ENCODE data around the gene GXYLT2.

GRCh38 chr3:72907731-72908620, 20.1 kb downstream of the GXYLT2 start:
- TF ChIP-seq CTCF (IDR thresholded peaks at IDR 0.05 in 2 of 3, conservative IDR thresholded peaks at IDR 0.05 in 1 of 3; ENCODE audit: control insufficient read depth in 2 of 3, extremely low read depth in 1 of 3, insufficient read depth in 1 of 3, low read depth in 3 of 3, low read length in 3 of 3), result no peak
- TF ChIP-seq ZNF622 (IDR thresholded peaks at IDR 0.05), result no peak
- no peak for TF ChIP-seq CEBPB (IDR thresholded peaks at IDR 0.05; ENCODE audit: borderline replicate concordance in 1 of 2, low read depth in 2 of 2, low read length in 2 of 2)
- TF ChIP-seq POLR2AphosphoS5 (IDR thresholded peaks at IDR 0.05; ENCODE audit: low read length), result no peak
- no peak for TF ChIP-seq SIX5 (IDR thresholded peaks at IDR 0.05; ENCODE audit: low read depth, low read length, severe bottlenecking)
- TF ChIP-seq CHD4 (IDR thresholded peaks at IDR 0.05), result no peak
- no peak for TF ChIP-seq SUZ12 (IDR thresholded peaks at IDR 0.05; ENCODE audit: unreplicated experiment)
- TF ChIP-seq IRF4 (IDR thresholded peaks at IDR 0.05; ENCODE audit: low read depth, low read length), result no peak

Data from GM12878 (cell line).